Neural cell (in vitro differentiated cells): ENCODE results near the gene SLMAP. TPM values are rescaled to one million over a fixed set of nuclear protein-coding genes. Genes with fewer than 3 reads are reported as not detected.

Experiments used
- H2AFZ ChIP-seq: fragments of 200-600, 300-800 bp; sonication (generic), shearing (Covaris generic); 2 replicates; pipeline ENCODE4 v1.6.0; 2014; ENCODE audit warnings: low read depth, mild to moderate bottlenecking, antibody characterized with exemption, low read length, moderate library complexity
- H3F3A ChIP-seq: fragments of 200-600 bp; shearing (Covaris generic); 2 replicates; pipeline ENCODE4 v1.6.1; 2016; ENCODE audit warnings: mild to moderate bottlenecking, moderate library complexity, mixed read lengths, antibody characterized with exemption, low read length; ENCODE audit not compliant: insufficient read depth, poor library complexity, severe bottlenecking
- H3K27ac ChIP-seq: fragments of 200-600, 300-800 bp; sonication (generic), shearing (Covaris generic); 2 replicates; pipeline ENCODE4 v1.5.1; 2014; ENCODE audit warnings: mild to moderate bottlenecking, low read length, moderate library complexity
- H3K27me3 ChIP-seq: fragments of 300-800, 200-600 bp; sonication (generic), shearing (Covaris generic); 2 replicates; pipeline ENCODE4 v1.6.0; 2014; ENCODE audit warnings: mild to moderate bottlenecking, low read depth, low read length, moderate library complexity; ENCODE audit not compliant: insufficient read depth
- H3K36me3 ChIP-seq: fragments of 300-800, 200-600 bp; sonication (generic), shearing (Covaris generic); 2 replicates; pipeline ENCODE4 v1.5.1; 2014; ENCODE audit warnings: mild to moderate bottlenecking, antibody characterized with exemption, low read length, moderate library complexity; ENCODE audit not compliant: insufficient read depth
- H3K4me2 ChIP-seq: fragments of 300-800, 200-600 bp; sonication (generic), shearing (Covaris generic); 2 replicates; pipeline ENCODE4 v1.6.0; 2014; ENCODE audit warnings: mild to moderate bottlenecking, low read length
- H3K4me3 ChIP-seq: fragments of 300-800, 200-600 bp; sonication (generic), shearing (Covaris generic); 2 replicates; pipeline ENCODE4 v1.5.1; 2014; ENCODE audit warnings: mild to moderate bottlenecking, low read length, moderate library complexity
- H3K79me2 ChIP-seq: fragments of 200-600 bp; shearing (Covaris generic); replicated peaks from 2 replicates; pipeline ENCODE4 v1.6.0; 2014; ENCODE audit warnings: mild to moderate bottlenecking, low read length, moderate library complexity; ENCODE audit not compliant: insufficient read depth
- H3K9ac ChIP-seq: fragments of 300-800, 200-600 bp; sonication (generic), shearing (Covaris generic); 2 replicates; pipeline ENCODE4 v1.6.1; 2016; ENCODE audit warnings: mild to moderate bottlenecking, low read length, mixed read lengths
- H3K9me2 ChIP-seq: fragments of 200-600 bp; shearing (Covaris generic); 2 replicates; pipeline ENCODE4 v1.6.1; 2016; ENCODE audit warnings: mild to moderate bottlenecking, low read length, mixed read lengths; ENCODE audit not compliant: insufficient read depth
- H3K9me3 ChIP-seq: fragments of 200-600, 300-800 bp; sonication (generic), shearing (Covaris generic); 2 replicates; pipeline ENCODE4 v1.6.1; 2016; ENCODE audit warnings: mild to moderate bottlenecking, mixed run types, low read length, moderate library complexity, mixed read lengths
- H4K20me1 ChIP-seq: fragments of 200-600 bp; shearing (Covaris generic); 2 replicates; pipeline ENCODE4 v1.6.1; 2016; ENCODE audit warnings: mild to moderate bottlenecking, mixed run types; ENCODE audit not compliant: insufficient read depth
- CTCF ChIP-seq: fragments of 450-650 bp; IDR thresholded peaks from 2 replicates; pipeline ENCODE4 v1.5.1; 2014; ENCODE audit warnings: antibody characterized with exemption, mild to moderate bottlenecking, moderate library complexity; ENCODE audit not compliant: poor library complexity, severe bottlenecking
- EP300 ChIP-seq: fragments of 450-650 bp; conservative IDR thresholded peaks from 2 replicates; pipeline ENCODE4 v1.6.1; 2014; ENCODE audit warnings: antibody characterized with exemption, mild to moderate bottlenecking, moderate library complexity; ENCODE audit not compliant: poor library complexity, severe bottlenecking
- EZH2 ChIP-seq: fragments of 200-600, 300-800 bp; shearing (Covaris generic), sonication (generic); IDR thresholded peaks from 2 replicates; pipeline ENCODE4 v1.6.1; 2014; ENCODE audit warnings: antibody characterized with exemption, low read length, borderline replicate concordance, mild to moderate bottlenecking; ENCODE audit not compliant: insufficient read depth, poor library complexity, severe bottlenecking
- MXI1 ChIP-seq: fragments of 450-650 bp; conservative IDR thresholded peaks from 2 replicates; pipeline ENCODE4 v1.6.1; 2014; ENCODE audit warnings: antibody characterized with exemption, mild to moderate bottlenecking; ENCODE audit not compliant: poor library complexity, severe bottlenecking
- POLR2AphosphoS5 ChIP-seq: IDR thresholded peaks from 2 replicates; pipeline ENCODE4 v1.6.1; 2012
- RAD21 ChIP-seq: fragments of 450-650 bp; conservative IDR thresholded peaks from 2 replicates; pipeline ENCODE4 v1.6.1; 2014; ENCODE audit warnings: antibody characterized with exemption, mild to moderate bottlenecking, moderate library complexity
- REST ChIP-seq: IDR thresholded peaks from 2 replicates; pipeline ENCODE4 v1.6.1; 2012; ENCODE audit warnings: borderline replicate concordance
- SMC3 ChIP-seq: fragments of 450-650 bp; conservative IDR thresholded peaks from 2 replicates; pipeline ENCODE4 v1.6.1; 2014; ENCODE audit warnings: antibody characterized with exemption, mild to moderate bottlenecking, moderate library complexity; ENCODE audit not compliant: poor library complexity
- TAF1 ChIP-seq: IDR thresholded peaks from 2 replicates; pipeline ENCODE4 v1.6.1; 2012; ENCODE audit warnings: low read depth
- polyA plus RNA-seq: library from polyadenylated mRNA; depleted of rRNA; stranded (reverse); fragments of >200 nt; gene quantifications from 2 replicates; pipeline ENCODE4 v1.2.3, GENCODE V29; 2014

Gene SLMAP
- polyA plus RNA-seq, 1 donor from 2014 or later: 42.1 TPM

- H3K4me3 ChIP-seq: no peak overlapping the region
- no peaks in the 10 kb centered on the region for H3K9me2 ChIP-seq
- no peak overlapping the region for H3K4me2 ChIP-seq
- no peaks in the 10 kb centered on the region for H4K20me1 ChIP-seq
- no peak for TF ChIP-seq EP300
- TF ChIP-seq SMC3: no peak
- TF ChIP-seq MXI1: no peak
- TF ChIP-seq RAD21: no peak
- TF ChIP-seq CTCF: no peak
- TF ChIP-seq REST: no peak
- TF ChIP-seq EZH2: no peak
- TF ChIP-seq TAF1: no peak
- TF ChIP-seq POLR2AphosphoS5: no peak
- no peaks in the 10 kb centered on the region for H3K79me2 ChIP-seq
- no peaks in the 10 kb centered on the region for H3K36me3 ChIP-seq
- H3K9ac ChIP-seq: no peak overlapping the region
- no peaks in the 10 kb centered on the region for H3K27me3 ChIP-seq
- no peak overlapping the region for H3K27ac ChIP-seq
- H3K9me3 ChIP-seq: no peaks in the 10 kb centered on the region
- H3F3A ChIP-seq: no peaks in the 10 kb centered on the region
- no peak overlapping the region for H2AFZ ChIP-seq
These were observed 200.7 kb downstream of the SLMAP start for GRCh38 chr3:57956833-57957174.

- Histone ChIP-seq H3K9me2 (no peaks in the 10 kb centered on the region), H3K9ac (no peak overlapping the region), H4K20me1 (no peaks in the 10 kb centered on the region), H3K27me3 (no peaks in the 10 kb centered on the region), H3F3A (no peaks in the 10 kb centered on the region), H3K4me2 (no peak overlapping the region), H3K79me2 (no peaks in the 10 kb centered on the region), H2AFZ (no peak overlapping the region), H3K27ac (no peak overlapping the region), H3K36me3 (no peaks in the 10 kb centered on the region), H3K9me3 (no peaks in the 10 kb centered on the region), H3K4me3 (no peak overlapping the region)
- TF ChIP-seq SMC3 (no peak), EZH2 (no peak), EP300 (no peak), REST (no peak), RAD21 (no peak), TAF1 (no peak), POLR2AphosphoS5 (no peak), MXI1 (no peak), CTCF (no peak)
These were observed 201.7 kb downstream of the SLMAP start for GRCh38 chr3:57957824-57958223.
